BE2C (cell line): ENCODE data around the gene CCDC88A.
"Not testable (repeated sequence)": the region's sequence is repeated elsewhere in the genome, so short reads cannot be mapped to it uniquely, and the experiment has no call there.

Source experiments
- DNase-seq: peaks from one replicate; pipeline ENCODE4 v3.0.0-alpha.2; 2020
- H3K27me3 ChIP-seq: fragments of 250-450 bp; sonication (Bioruptor Pico); 2 replicates; pipeline ENCODE4 v1.5.1; 2020; ENCODE audit warnings: mild to moderate bottlenecking
- H3K36me3 ChIP-seq: fragments of 250-450 bp; sonication (Bioruptor Pico); 2 replicates; pipeline ENCODE4 v1.5.1; 2020; ENCODE audit warnings: mild to moderate bottlenecking
- H3K4me1 ChIP-seq: fragments of 250-450 bp; sonication (Bioruptor Pico); 2 replicates; pipeline ENCODE4 v1.5.1; 2020
- H3K4me3 ChIP-seq: 2 replicates; pipeline ENCODE4 v1.5.1; 2011; ENCODE audit warnings: low read depth, low read length
- H3K9me3 ChIP-seq: fragments of 250-450 bp; sonication (Bioruptor Pico); 2 replicates; pipeline ENCODE4 v1.5.1; 2020
- CTCF ChIP-seq: IDR thresholded peaks from 2 replicates; pipeline ENCODE4 v1.5.1; 2012; ENCODE audit warnings: mild to moderate bottlenecking, low read depth, low read length

Gene CCDC88A

GRCh38 chr2:55357164-55357563 lies 62.5 kb downstream of the CCDC88A start:
- Histone ChIP-seq H3K4me1 (no peaks in the 10 kb centered on the region), H3K9me3 (no peaks in the 10 kb centered on the region), H3K27me3 (no peaks in the 10 kb centered on the region), H3K4me3 (no peak overlapping the region), H3K36me3 (no peaks in the 10 kb centered on the region)
- no peak for TF ChIP-seq CTCF
- no peak for DNase-seq

GRCh38 chr2:55356136-55356535 lies 63.5 kb downstream of the CCDC88A start:
- H3K4me1 ChIP-seq, H3K36me3 ChIP-seq, H3K4me3 ChIP-seq, H3K27me3 ChIP-seq, DNase-seq, H3K9me3 ChIP-seq: not testable (repeated sequence)

GRCh38 chr2:55355451-55355850 lies 64.2 kb downstream of the CCDC88A start:
- TF ChIP-seq CTCF: no peak
- no peak for DNase-seq
- H3K36me3 ChIP-seq: 0 out of 2 replicates have a peak, but pooled peaks cover 5% of the 10 kb centered on the region
- H3K27me3 ChIP-seq: no peaks in the 10 kb centered on the region
- no peaks in the 10 kb centered on the region for H3K4me1 ChIP-seq
- H3K4me3 ChIP-seq: no peak overlapping the region
- H3K9me3 ChIP-seq: no peaks in the 10 kb centered on the region

- H3K4me3 ChIP-seq: no peak overlapping the region
- 0 out of 2 replicates have a peak, but pooled peaks cover 5% of the 10 kb centered on the region for H3K36me3 ChIP-seq
- TF ChIP-seq CTCF: no peak
These were observed 68.0 kb downstream of the CCDC88A start for GRCh38 chr2:55351672-55352071.

GRCh38 chr2:55345064-55345463 lies 74.6 kb downstream of the CCDC88A start:
- Histone ChIP-seq H3K4me3 (no peak overlapping the region), H3K36me3 (no peaks in the 10 kb centered on the region), H3K27me3 (no peaks in the 10 kb centered on the region), H3K4me1 (no peaks in the 10 kb centered on the region), H3K9me3 (no peaks in the 10 kb centered on the region)
- no peak for DNase-seq
- no peak for TF ChIP-seq CTCF

More at GRCh38 chr2:55351672-55352071, 68.0 kb downstream of the CCDC88A start:
- Histone ChIP-seq H3K9me3 (no peaks in the 10 kb centered on the region), H3K4me1 (no peaks in the 10 kb centered on the region), H3K27me3 (no peaks in the 10 kb centered on the region)
- no peak for DNase-seq

GRCh38 chr2:55338268-55338667 lies 81.4 kb downstream of the CCDC88A start:
- no peaks in the 10 kb centered on the region for H3K9me3 ChIP-seq
- DNase-seq: no peak
- H3K4me1 ChIP-seq: no peaks in the 10 kb centered on the region
- no peak overlapping the region for H3K4me3 ChIP-seq
- TF ChIP-seq CTCF: no peak
- H3K36me3 ChIP-seq: peaks cover 3% of the 10 kb centered on the region; the same call in 1 of the 2 replicates
- H3K27me3 ChIP-seq: no peaks in the 10 kb centered on the region

GRCh38 chr2:55334728-55335127 lies 84.9 kb downstream of the CCDC88A start:
- no peaks in the 10 kb centered on the region for H3K4me1 ChIP-seq
- no peak for TF ChIP-seq CTCF
- peaks cover 3% of the 10 kb centered on the region; the same call in 1 of the 2 replicates for H3K36me3 ChIP-seq
- H3K9me3 ChIP-seq: no peaks in the 10 kb centered on the region
- no peak overlapping the region for H3K4me3 ChIP-seq
- no peaks in the 10 kb centered on the region for H3K27me3 ChIP-seq
- no peak for DNase-seq
